K562 (cell line): ENCODE measurements around the gene SPTBN4. TPM values are rescaled to one million over a fixed set of nuclear protein-coding genes. Genes with fewer than 3 reads are reported as not detected.

Source experiments
- CBX5 ChIP-seq: IDR thresholded peaks from 2 replicates; pipeline ENCODE4 v1.6.1; 2014; ENCODE audit warnings: low read depth, borderline replicate concordance
- CREB1 ChIP-seq, 2 experiments: sonication (generic) in 1 of 2; formaldehyde crosslinking in 1 of 2; IDR thresholded peaks; 2 replicates each; pipeline versions ENCODE4 v1.6.1 to v1.8.0; 2012 to 2022; ENCODE audit warnings: inconsistent platforms in 1 of 2, mild to moderate bottlenecking in 1 of 2, missing genetic modification reagents in 1 of 2, moderate library complexity in 1 of 2
- CREM ChIP-seq: IDR thresholded peaks from 2 replicates; pipeline ENCODE4 v1.6.1; 2014; ENCODE audit warnings: antibody characterized with exemption, low read depth
- DEAF1 ChIP-seq: fragments of 450-650 bp; formaldehyde crosslinking; IDR thresholded peaks from 2 replicates; pipeline ENCODE4 v1.4.0; 2020; ENCODE audit warnings: mild to moderate bottlenecking, moderate library complexity
- E2F5 ChIP-seq: sonication (generic); formaldehyde crosslinking; IDR thresholded peaks from 2 replicates; pipeline ENCODE4 v1.8.0; 2022; ENCODE audit warnings: mild to moderate bottlenecking, missing genetic modification reagents
- KDM1A ChIP-seq, 2 experiments: fragments of 450-650 bp; IDR thresholded peaks; 2 replicates each; pipeline ENCODE4 v1.6.1; 2016; ENCODE audit warnings: mild to moderate bottlenecking in 2 of 2
- KLF1 ChIP-seq: fragments of 450-650 bp; IDR thresholded peaks from 2 replicates; pipeline ENCODE4 v1.6.1; 2016; ENCODE audit warnings: missing genetic modification characterization, missing compliant biosample characterization
- POLR2AphosphoS2 ChIP-seq: IDR thresholded peaks from 2 replicates; pipeline ENCODE4 v1.6.1; 2012; ENCODE audit warnings: low read length, improper control_type of control experiment
- PYGO2 ChIP-seq: fragments of 450-650 bp; IDR thresholded peaks from 2 replicates; pipeline ENCODE4 v1.6.1; 2016; ENCODE audit warnings: mild to moderate bottlenecking, missing genetic modification characterization, moderate library complexity, missing compliant biosample characterization
- SAFB2 ChIP-seq: fragments of 200-400 bp; formaldehyde crosslinking; IDR thresholded peaks from 2 replicates; pipeline ENCODE4 v1.6.1; 2018; ENCODE audit warnings: borderline replicate concordance, low read length, low read depth, moderate library complexity; ENCODE audit not compliant: severe bottlenecking
- SIN3A ChIP-seq, 2 experiments: fragments of 150-350 bp in 1 of 2; IDR thresholded peaks; 2 replicates each; pipeline ENCODE4 v1.6.1; 2011 to 2016; ENCODE audit warnings: borderline replicate concordance in 2 of 2, low read depth in 2 of 2, low read length in 2 of 2, mild to moderate bottlenecking in 2 of 2, moderate library complexity in 2 of 2; ENCODE audit not compliant: control insufficient read depth in 1 of 2
- SRF ChIP-seq, 2 experiments: fragments of 250-450, 450-650 bp in 1 of 2; sonication (Bioruptor Pico) in 1 of 2; sonication (generic) in 1 of 2; formaldehyde crosslinking; IDR thresholded peaks; 2 replicates each; pipeline versions ENCODE4 v1.5.0 to v1.5.1; 2020 to 2022; ENCODE audit warnings: mild to moderate bottlenecking in 1 of 2, missing genetic modification reagents in 1 of 2
- TBP ChIP-seq: optimal IDR thresholded peaks from 2 replicates; pipeline ENCODE3; 2011; ENCODE audit warnings: low read depth, low read length, improper control_type of control experiment
- TCF3 ChIP-seq: sonication (generic); formaldehyde crosslinking; IDR thresholded peaks from 2 replicates; pipeline ENCODE4 v1.4.0; 2020; ENCODE audit warnings: mild to moderate bottlenecking, missing genetic modification reagents
- TEAD4 ChIP-seq, 2 experiments: sonication (generic) in 1 of 2; formaldehyde crosslinking in 1 of 2; IDR thresholded peaks; 2 replicates each; pipeline versions ENCODE4 v1.6.1 to v1.8.0; 2012 to 2022; ENCODE audit warnings: borderline replicate concordance in 1 of 2, inconsistent platforms in 1 of 2, low read length in 1 of 2, mild to moderate bottlenecking in 1 of 2, missing genetic modification reagents in 1 of 2
- THRAP3 ChIP-seq: fragments of 450-650 bp; IDR thresholded peaks from 2 replicates; pipeline ENCODE4 v1.6.1; 2016; ENCODE audit warnings: mild to moderate bottlenecking, inconsistent platforms, borderline replicate concordance
- ZBTB7A ChIP-seq: IDR thresholded peaks from 2 replicates; pipeline ENCODE4 v1.6.1; 2011; ENCODE audit warnings: low read depth, mild to moderate bottlenecking, low read length, moderate library complexity, borderline replicate concordance; ENCODE audit not compliant: control insufficient read depth
- ZNF197 ChIP-seq: fragments of 200-800 bp; sonication (Bioruptor generic); IDR thresholded peaks from 2 replicates; pipeline ENCODE4 v1.6.1; 2016; ENCODE audit warnings: low read depth, missing genetic modification characterization, missing compliant biosample characterization
- ZNF24 ChIP-seq: fragments of 450-650 bp; IDR thresholded peaks from 2 replicates; pipeline ENCODE4 v1.6.1; 2016
- ZNF398 ChIP-seq: fragments of 250-450 bp; sonication (Bioruptor Pico); IDR thresholded peaks from 2 replicates; pipeline ENCODE4 v1.8.0; 2021; ENCODE audit warnings: moderate library complexity, mild to moderate bottlenecking, inconsistent platforms
- ZNF431 ChIP-seq: sonication (generic); formaldehyde crosslinking; IDR thresholded peaks from 2 replicates; pipeline ENCODE4 v1.8.0; 2022; ENCODE audit warnings: mild to moderate bottlenecking, missing genetic modification reagents
- ZNF707 ChIP-seq: fragments of 250-450 bp; sonication (Bioruptor Pico); conservative IDR thresholded peaks from 2 replicates; pipeline ENCODE4 v1.8.0; 2022; ENCODE audit warnings: inconsistent platforms, mild to moderate bottlenecking, moderate library complexity
- polyA plus RNA-seq, 8 experiments: library from polyadenylated mRNA; depleted of rRNA in 4 of 8; stranded (reverse) in 5 of 8; unstranded in 3 of 8; fragments of >200 nt; fragmentation: Nextera tagmentation in 2 of 8; fragmentation: Illumina TruSeq in 1 of 8; extraction: Ambion mirVana in 2 of 8; extraction: Trizol in 1 of 8; gene quantifications; 2 replicates each; pipeline versions ENCODE4 v1.2.1 to v1.2.3, GENCODE V29; 2011 to 2014; ENCODE audit warnings: inconsistent platforms in 1 of 8, missing spikeins in 1 of 8
- total RNA-seq, 7 experiments: library from RNA; depleted of rRNA in 6 of 7; stranded (reverse); fragments of >200 nt in 6 of 7; fragmentation: Illumina TruSeq in 2 of 7; extraction: Trizol in 2 of 7; gene quantifications; 2 replicates each; pipeline versions ENCODE4 v1.2.1 to v1.2.3, GENCODE V29; 2011 to 2021; ENCODE audit warnings: low replicate concordance in 1 of 7

The SPTBN4 gene
- total and polyA plus RNA-seq, 9 of the 15 experiments (the other 6 are each of a cell fraction or from before 2014, with no cell fraction given): 0.01 to 1.5 (median 0.86) TPM

GRCh38 chr19:40444000-40444824 is 22.6 kb upstream of the SPTBN4 start, which contains the start of gene SERTAD3 (continued):
- peak; percentile 91 for TF ChIP-seq CREB1 (IDR thresholded peaks at IDR 0.05)
- peak; percentile 90 for TF ChIP-seq CREB1 (CRISPR knock-in tag; IDR thresholded peaks at IDR 0.05)
- no peak for TF ChIP-seq ZNF398 (CRISPR knock-in tag)
- TF ChIP-seq CBX5: no peak
- peak in 1 of 2 experiments; percentile 40; a peak in 1 of 4 replicates for TF ChIP-seq KDM1A (IDR thresholded peaks at IDR 0.05)
- TF ChIP-seq SRF (CRISPR knock-in tag; IDR thresholded peaks at IDR 0.05): peak in 1 of 2 experiments; percentile 92; a peak in 2 of 4 replicates
- no peak for TF ChIP-seq ZNF24
- TF ChIP-seq KLF1 (tag): peak; percentile 61; the same call in 1 of the 2 replicates
- no peak for TF ChIP-seq ZNF431
- no peak for TF ChIP-seq SAFB2
- peak; percentile 82 for TF ChIP-seq TBP
- peak; percentile 95 for TF ChIP-seq CREM
- no peak for TF ChIP-seq DEAF1
- no peak for TF ChIP-seq POLR2AphosphoS2
- peak; percentile 93 for TF ChIP-seq ZBTB7A
- TF ChIP-seq THRAP3: 0 out of 2 replicates have a peak, but pooled peaks have one; percentile 2
- TF ChIP-seq TCF3 (CRISPR knock-in tag): no peak
- TF ChIP-seq TEAD4 (IDR thresholded peaks at IDR 0.05; ENCODE audit: low read length): no peak
- TF ChIP-seq TEAD4 (CRISPR knock-in tag; IDR thresholded peaks at IDR 0.05; ENCODE audit: borderline replicate concordance): no peak
- TF ChIP-seq PYGO2: no peak
- TF ChIP-seq SIN3A (IDR thresholded peaks at IDR 0.05; ENCODE audit: borderline replicate concordance in 2 of 2, control insufficient read depth in 1 of 2, low read depth in 2 of 2, low read length in 2 of 2): peak; percentile 9 to 96; a peak in 3 of 4 replicates
- no peak for TF ChIP-seq ZNF197 (CRISPR knock-in tag)
- TF ChIP-seq E2F5: no peak
- TF ChIP-seq ZNF707 (CRISPR knock-in tag): no peak
